ENCODE data around the gene ADAMTS16.

Gene ADAMTS16

GRCh38 chr5:5257353-5257752 lies 117.2 kb downstream of the ADAMTS16 start:
- no peak overlapping the region for H3K4me3 ChIP-seq (ENCODE audit: control insufficient read depth, low read depth, low read length)
- TF ChIP-seq CTCF (conservative IDR thresholded peaks at IDR 0.05; ENCODE audit: control insufficient read depth, insufficient read depth, low read depth, low read length) = no peak
- no peak for DNase-seq (ENCODE audit: low read depth)

- TF ChIP-seq CTCF (conservative IDR thresholded peaks at IDR 0.05; ENCODE audit: control insufficient read depth, insufficient read depth, low read depth, low read length) = no peak
- DNase-seq (ENCODE audit: low read depth) = no peak
- H3K4me3 ChIP-seq (ENCODE audit: control insufficient read depth, low read depth, low read length) = no peak overlapping the region
Observed at GRCh38 chr5:5258564-5258963, 118.4 kb downstream of the ADAMTS16 start.

- no peak overlapping the region for H3K4me3 ChIP-seq (ENCODE audit: control insufficient read depth, low read depth, low read length)
- TF ChIP-seq CTCF (conservative IDR thresholded peaks at IDR 0.05; ENCODE audit: control insufficient read depth, insufficient read depth, low read depth, low read length) = no peak
- DNase-seq (ENCODE audit: low read depth) = no peak
Observed at GRCh38 chr5:5264727-5265126, 124.6 kb downstream of the ADAMTS16 start.

DNA sequence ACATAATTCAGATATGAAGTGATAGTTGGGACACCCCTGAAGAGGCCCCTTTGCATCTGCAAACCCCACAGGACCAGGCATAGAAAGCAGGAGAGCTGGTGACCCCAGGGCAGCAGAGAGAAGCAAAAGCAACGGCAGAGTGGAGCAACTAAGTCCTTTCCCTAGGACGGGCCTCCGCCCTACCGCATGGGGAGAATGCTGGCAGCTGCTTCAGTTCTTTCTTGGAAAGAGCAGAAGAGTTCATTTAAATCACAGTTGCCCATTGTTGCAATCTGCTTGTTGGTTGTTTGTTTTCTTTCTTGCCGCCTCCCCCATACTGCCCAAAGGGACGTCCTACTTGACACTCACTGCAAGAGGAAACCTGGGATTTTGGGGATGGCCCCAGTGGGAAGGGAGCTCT lies 126.2 kb downstream of the ADAMTS16 start:
- TF ChIP-seq CTCF (conservative IDR thresholded peaks at IDR 0.05; ENCODE audit: control insufficient read depth, insufficient read depth, low read depth, low read length) = no peak
- no peak overlapping the region for H3K4me3 ChIP-seq (ENCODE audit: control insufficient read depth, low read depth, low read length)
- no peak for DNase-seq (ENCODE audit: low read depth)

GRCh38 chr5:5270161-5270560 lies 130.0 kb downstream of the ADAMTS16 start:
- DNase-seq (ENCODE audit: low read depth) = no peak
- H3K4me3 ChIP-seq (ENCODE audit: control insufficient read depth, low read depth, low read length) = no peak overlapping the region
- no peak for TF ChIP-seq CTCF (conservative IDR thresholded peaks at IDR 0.05; ENCODE audit: control insufficient read depth, insufficient read depth, low read depth, low read length)

GRCh38 chr5:5270958-5271785 lies 131.0 kb downstream of the ADAMTS16 start:
- no peak overlapping the region for H3K4me3 ChIP-seq (ENCODE audit: control insufficient read depth, low read depth, low read length)
- peak; percentile 79 for DNase-seq (ENCODE audit: low read depth)
- TF ChIP-seq CTCF (conservative IDR thresholded peaks at IDR 0.05; ENCODE audit: control insufficient read depth, insufficient read depth, low read depth, low read length) = peak; percentile 8
